PC-3 (cell line): Measurements from ENCODE around the gene RPS6KA2.

Experiments
- EZH2 ChIP-seq: fragments of 300-600 bp; sonication (generic); IDR thresholded peaks from one replicate; pipeline ENCODE4 v1.6.1; 2017; ENCODE audit warnings: antibody characterized with exemption, mild to moderate bottlenecking, low read length; ENCODE audit not compliant: unreplicated experiment
- TF ChIP-seq, protein P1 (sequence below): fragments of 300-600 bp; sonication (generic); conservative IDR thresholded peaks from 2 replicates; pipeline ENCODE4 v1.5.1; 2017; ENCODE audit warnings: antibody characterized with exemption, low read depth, mild to moderate bottlenecking, low read length

DNA sequence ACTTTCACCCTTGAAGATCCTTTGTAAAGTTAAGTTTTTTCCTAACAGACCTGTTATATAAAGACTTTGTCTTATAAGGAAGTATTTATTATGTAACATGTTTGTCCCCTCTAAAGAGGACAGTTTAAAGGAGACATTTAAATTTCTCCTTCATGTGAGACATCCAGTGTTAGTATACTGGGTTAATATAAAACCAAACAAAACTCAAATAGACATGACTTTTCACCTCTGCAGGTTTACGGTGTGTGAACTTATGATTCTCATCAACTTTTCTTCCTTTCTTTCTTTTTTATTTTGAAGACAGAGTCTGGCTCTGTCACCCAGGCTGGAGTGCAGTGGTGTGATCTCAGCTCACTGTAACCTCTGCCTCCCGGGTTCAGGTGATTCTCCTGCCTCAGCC is 226.9 kb downstream of the RPS6KA2 start:
- TF ChIP-seq, protein P1, sequence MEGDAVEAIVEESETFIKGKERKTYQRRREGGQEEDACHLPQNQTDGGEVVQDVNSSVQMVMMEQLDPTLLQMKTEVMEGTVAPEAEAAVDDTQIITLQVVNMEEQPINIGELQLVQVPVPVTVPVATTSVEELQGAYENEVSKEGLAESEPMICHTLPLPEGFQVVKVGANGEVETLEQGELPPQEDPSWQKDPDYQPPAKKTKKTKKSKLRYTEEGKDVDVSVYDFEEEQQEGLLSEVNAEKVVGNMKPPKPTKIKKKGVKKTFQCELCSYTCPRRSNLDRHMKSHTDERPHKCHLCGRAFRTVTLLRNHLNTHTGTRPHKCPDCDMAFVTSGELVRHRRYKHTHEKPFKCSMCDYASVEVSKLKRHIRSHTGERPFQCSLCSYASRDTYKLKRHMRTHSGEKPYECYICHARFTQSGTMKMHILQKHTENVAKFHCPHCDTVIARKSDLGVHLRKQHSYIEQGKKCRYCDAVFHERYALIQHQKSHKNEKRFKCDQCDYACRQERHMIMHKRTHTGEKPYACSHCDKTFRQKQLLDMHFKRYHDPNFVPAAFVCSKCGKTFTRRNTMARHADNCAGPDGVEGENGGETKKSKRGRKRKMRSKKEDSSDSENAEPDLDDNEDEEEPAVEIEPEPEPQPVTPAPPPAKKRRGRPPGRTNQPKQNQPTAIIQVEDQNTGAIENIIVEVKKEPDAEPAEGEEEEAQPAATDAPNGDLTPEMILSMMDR: no peak
- TF ChIP-seq EZH2: no peak
